SU-DHL-6 (cell line): ENCODE data around the gene MTA3.
A peak's percentile ranks its signal among the peaks of the same experiment; 100 is the strongest.

Source experiments
- H2AFZ ChIP-seq: fragments of 200-600 bp; sonication (generic); 2 replicates; pipeline ENCODE4 v1.6.1; 2014; ENCODE audit warnings: low read depth, mild to moderate bottlenecking, moderate library complexity, mixed read lengths, antibody characterized with exemption, low read length; ENCODE audit not compliant: severe bottlenecking
- H3F3A ChIP-seq: fragments of 200-600 bp; shearing (Covaris generic); 2 replicates; pipeline ENCODE4 v1.6.0; 2016; ENCODE audit warnings: antibody characterized with exemption, mild to moderate bottlenecking; ENCODE audit not compliant: insufficient read depth
- H3K27ac ChIP-seq: fragments of 200-600 bp; sonication (generic); 2 replicates; pipeline ENCODE4 v1.5.1; 2016; ENCODE audit warnings: low read depth, mild to moderate bottlenecking, low read length, moderate library complexity, mixed read lengths
- H3K27me3 ChIP-seq: fragments of 200-600 bp; sonication (generic), shearing (Covaris generic); 2 replicates; pipeline ENCODE4 v1.6.0; 2014; ENCODE audit warnings: mild to moderate bottlenecking, low read length
- H3K36me3 ChIP-seq: fragments of 200-600 bp; sonication (generic); 2 replicates; pipeline ENCODE4 v1.6.1; 2014; ENCODE audit warnings: mild to moderate bottlenecking, low read length, mixed read lengths
- H3K4me2 ChIP-seq: fragments of 300-600, 200-600 bp; shearing (Covaris generic), sonication (generic); 2 replicates; pipeline ENCODE4 v1.6.0; 2014; ENCODE audit warnings: low read length, low read depth, mild to moderate bottlenecking; ENCODE audit not compliant: poor library complexity, severe bottlenecking
- H3K4me3 ChIP-seq: fragments of 200-600 bp; sonication (generic); 2 replicates; pipeline ENCODE4 v1.5.1; 2014; ENCODE audit warnings: antibody characterized with exemption, low read length, mild to moderate bottlenecking, mixed read lengths; ENCODE audit not compliant: insufficient read depth, poor library complexity, severe bottlenecking
- H3K79me2 ChIP-seq: fragments of 200-600 bp; sonication (generic); 2 replicates; pipeline ENCODE4 v1.6.1; 2014; ENCODE audit warnings: mild to moderate bottlenecking, low read length, moderate library complexity; ENCODE audit not compliant: insufficient read depth
- H3K9ac ChIP-seq: fragments of 200-600 bp; sonication (generic); 2 replicates; pipeline ENCODE4 v1.7.0; 2014; ENCODE audit warnings: mild to moderate bottlenecking, low read length
- H3K9me2 ChIP-seq: fragments of 200-600 bp; sonication (generic); replicated peaks from 2 replicates; pipeline ENCODE4 v1.6.1; 2014; ENCODE audit warnings: low read length; ENCODE audit not compliant: insufficient read depth
- H3K9me3 ChIP-seq: fragments of 200-600 bp; sonication (generic); 2 replicates; pipeline ENCODE4 v1.6.1; 2014; ENCODE audit warnings: low read length, mixed read lengths; ENCODE audit not compliant: insufficient read depth
- H4K20me1 ChIP-seq: fragments of 200-600 bp; sonication (generic); 2 replicates; pipeline ENCODE4 v1.6.1; 2014; ENCODE audit warnings: low read depth, mild to moderate bottlenecking, antibody characterized with exemption, low read length, moderate library complexity, mixed read lengths
- CTCF ChIP-seq: fragments of 200-600 bp; sonication (generic); IDR thresholded peaks from one replicate; pipeline ENCODE4 v1.5.1; 2017; ENCODE audit warnings: antibody characterized with exemption, mild to moderate bottlenecking, low read length, moderate library complexity; ENCODE audit not compliant: insufficient read depth, poor library complexity, severe bottlenecking
- EZH2phosphoT487 ChIP-seq: fragments of 200-600 bp; sonication (generic), shearing (Covaris generic); conservative IDR thresholded peaks from 2 replicates; pipeline ENCODE4 v1.6.1; 2018; ENCODE audit warnings: mild to moderate bottlenecking, antibody characterized with exemption, low read length, moderate library complexity, mixed read lengths

The MTA3 gene

GRCh38 chr2:42568401-42569115 is at the start of gene MTA3:
Gene MTA3, plus strand, starts transcription at chr2:42568632. Its CDS starts 114 bp downstream, at chr2:42568746.
- no peak within 1 kb of the TSS for H2AFZ ChIP-seq
- no peaks in the 10 kb centered on the region for H4K20me1 ChIP-seq
- peaks cover 39% of the 10 kb centered on the region for H3F3A ChIP-seq
- H3K9me2 ChIP-seq, result no peaks in the 10 kb centered on the region
- peak within 1 kb of the TSS; percentile 88 for H3K4me2 ChIP-seq
- H3K27ac ChIP-seq, result peak within 1 kb of the TSS; percentile 95
- no peaks in the 10 kb centered on the region for H3K9me3 ChIP-seq
- H3K4me3 ChIP-seq, result peak within 1 kb of the TSS; percentile 87
- no peaks in the 10 kb centered on the region for H3K27me3 ChIP-seq
- TF ChIP-seq EZH2phosphoT487, result no peak
- no peak for TF ChIP-seq CTCF
- H3K36me3 ChIP-seq, result 0 out of 2 replicates have a peak, but pooled peaks cover 4% of the 10 kb centered on the region
- H3K9ac ChIP-seq, result peak within 1 kb of the TSS; percentile 85
- peaks cover 37% of the 10 kb centered on the region for H3K79me2 ChIP-seq

GRCh38 chr2:42519624-42520023 is 48.8 kb upstream of the MTA3 start:
- no peak for TF ChIP-seq CTCF
- TF ChIP-seq EZH2phosphoT487, result no peak
- H3K9me2 ChIP-seq, result no peaks in the 10 kb centered on the region

DNA sequence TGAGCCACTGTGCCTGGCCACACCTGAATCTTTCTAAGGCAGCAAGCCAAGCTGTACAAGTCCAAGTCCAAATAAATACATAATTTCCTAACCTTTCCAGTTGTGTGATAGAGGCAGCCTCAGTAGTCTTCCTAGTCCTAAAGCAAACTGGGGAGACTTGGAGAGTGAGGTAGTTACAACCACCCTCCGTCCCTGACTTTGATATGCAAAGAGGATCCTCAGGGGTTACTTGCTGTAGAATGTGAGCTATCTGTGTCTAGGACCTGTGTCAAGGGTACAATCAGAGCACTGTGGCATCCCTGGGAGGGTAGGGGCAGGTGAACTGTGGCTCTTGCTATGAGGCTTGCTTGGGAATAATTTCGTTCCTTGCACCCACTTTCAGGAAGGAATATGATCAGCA is 46.4 kb upstream of the MTA3 start:
- Histone ChIP-seq H3K9me2 (no peaks in the 10 kb centered on the region), H3K4me3 (no peak overlapping the region), H3K79me2 (no peaks in the 10 kb centered on the region), H3K36me3 (no peaks in the 10 kb centered on the region), H3K27ac (no peak overlapping the region), H3K9me3 (no peaks in the 10 kb centered on the region), H4K20me1 (no peaks in the 10 kb centered on the region), H3K27me3 (no peaks in the 10 kb centered on the region), H3F3A (no peaks in the 10 kb centered on the region), H3K4me2 (no peak overlapping the region), H3K9ac (no peak overlapping the region), H2AFZ (no peak overlapping the region)
- TF ChIP-seq CTCF (no peak), EZH2phosphoT487 (no peak)

More at GRCh38 chr2:42519624-42520023, 48.8 kb upstream of the MTA3 start:
- Histone ChIP-seq H4K20me1 (no peaks in the 10 kb centered on the region), H3K9ac (no peak overlapping the region), H3K79me2 (no peaks in the 10 kb centered on the region), H3K36me3 (no peaks in the 10 kb centered on the region), H3K27me3 (no peaks in the 10 kb centered on the region), H3K27ac (no peak overlapping the region), H3K9me3 (no peaks in the 10 kb centered on the region), H2AFZ (no peak overlapping the region), H3K4me2 (no peak overlapping the region), H3K4me3 (no peak overlapping the region), H3F3A (no peaks in the 10 kb centered on the region)
